PC-9 (cell line): ENCODE data around the gene COL27A1.

ENCODE experiments used
- CTCF ChIP-seq: fragments of 200-600 bp; sonication (generic); conservative IDR thresholded peaks from 2 replicates; pipeline ENCODE4 v1.6.1; 2017; ENCODE audit warnings: mixed run types, antibody characterized with exemption, mild to moderate bottlenecking, moderate library complexity
- EZH2 ChIP-seq: fragments of 200-600 bp; sonication (generic); IDR thresholded peaks from 2 replicates; pipeline ENCODE4 v1.8.0; 2017; ENCODE audit warnings: antibody characterized with exemption, low read depth

- TF ChIP-seq EZH2, result no peak
- TF ChIP-seq CTCF, result no peak
These were observed 72.1 kb downstream of the COL27A1 start for GRCh38 chr9:114227288-114228015.
